Esophagus squamous epithelium (tissue), 4 donors: ENCODE results near the gene PMEPA1.

Experiments used
- POLR2A ChIP-seq, 4 donors: fragments of 450-650 bp; IDR thresholded peaks; one replicate each; pipeline ENCODE4 v1.6.1; 2017; ENCODE audit warnings: antibody characterized with exemption in 4 of 4, mild to moderate bottlenecking in 4 of 4, moderate library complexity in 3 of 4
- TF ChIP-seq, protein P1 (sequence below), 6 experiments: fragments of 450-650 bp in 4 of 6; fragments of 200-600 bp in 2 of 6; sonication (generic) in 2 of 6; IDR thresholded peaks; one replicate each; pipeline ENCODE4 v1.5.1; 2016 to 2019; ENCODE audit warnings: antibody characterized with exemption in 6 of 6, mild to moderate bottlenecking in 4 of 6, moderate library complexity in 4 of 6

DNA sequence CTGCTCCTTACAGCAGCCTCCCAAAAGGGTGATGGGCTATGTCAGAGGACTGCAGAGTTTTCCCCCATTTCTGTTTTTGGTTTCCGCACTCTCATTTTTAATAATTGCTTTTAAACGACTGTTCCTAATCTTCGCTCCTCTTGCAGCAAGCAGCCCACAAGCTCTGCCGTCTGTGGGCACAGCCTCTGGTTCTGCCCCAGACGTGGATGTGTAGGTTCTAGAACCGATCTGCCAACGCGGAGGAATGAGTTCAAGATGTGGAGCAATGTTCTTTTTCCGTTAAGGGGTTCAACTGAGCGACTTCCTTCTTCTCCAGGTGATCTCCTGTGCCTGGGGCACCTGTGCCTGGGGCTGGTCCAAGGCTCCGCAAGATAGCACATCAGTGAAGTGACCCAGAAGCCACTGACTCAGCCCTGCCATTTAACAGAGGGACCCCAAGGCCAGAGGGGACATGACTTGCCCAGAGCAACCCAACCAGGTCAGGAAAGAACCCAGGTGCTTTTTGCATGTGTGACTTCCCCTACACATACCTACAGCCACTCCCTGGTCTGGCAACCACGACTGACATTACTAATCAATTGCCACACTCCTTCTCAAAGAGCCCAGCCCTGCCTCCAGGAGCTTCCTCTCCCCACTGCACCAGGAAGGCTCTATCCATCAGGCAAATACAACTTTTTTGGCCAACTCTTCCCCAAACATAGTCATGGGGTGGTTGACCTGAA lies 22.7 kb downstream of the PMEPA1 start:
- TF ChIP-seq, protein P1, sequence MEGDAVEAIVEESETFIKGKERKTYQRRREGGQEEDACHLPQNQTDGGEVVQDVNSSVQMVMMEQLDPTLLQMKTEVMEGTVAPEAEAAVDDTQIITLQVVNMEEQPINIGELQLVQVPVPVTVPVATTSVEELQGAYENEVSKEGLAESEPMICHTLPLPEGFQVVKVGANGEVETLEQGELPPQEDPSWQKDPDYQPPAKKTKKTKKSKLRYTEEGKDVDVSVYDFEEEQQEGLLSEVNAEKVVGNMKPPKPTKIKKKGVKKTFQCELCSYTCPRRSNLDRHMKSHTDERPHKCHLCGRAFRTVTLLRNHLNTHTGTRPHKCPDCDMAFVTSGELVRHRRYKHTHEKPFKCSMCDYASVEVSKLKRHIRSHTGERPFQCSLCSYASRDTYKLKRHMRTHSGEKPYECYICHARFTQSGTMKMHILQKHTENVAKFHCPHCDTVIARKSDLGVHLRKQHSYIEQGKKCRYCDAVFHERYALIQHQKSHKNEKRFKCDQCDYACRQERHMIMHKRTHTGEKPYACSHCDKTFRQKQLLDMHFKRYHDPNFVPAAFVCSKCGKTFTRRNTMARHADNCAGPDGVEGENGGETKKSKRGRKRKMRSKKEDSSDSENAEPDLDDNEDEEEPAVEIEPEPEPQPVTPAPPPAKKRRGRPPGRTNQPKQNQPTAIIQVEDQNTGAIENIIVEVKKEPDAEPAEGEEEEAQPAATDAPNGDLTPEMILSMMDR (IDR thresholded peaks at IDR 0.05): no peak
- no peak for TF ChIP-seq POLR2A (IDR thresholded peaks at IDR 0.05)
